NB4 (cell line): ENCODE results near the gene UBE2I.

Experiments used
- MYC ChIP-seq: IDR thresholded peaks from 2 replicates; pipeline ENCODE4 v1.6.1; 2011; ENCODE audit warnings: low read depth, low read length
- POLR2A ChIP-seq: IDR thresholded peaks from 2 replicates; pipeline ENCODE4 v1.6.1; 2011; ENCODE audit warnings: mild to moderate bottlenecking; ENCODE audit not compliant: insufficient read length; ENCODE audit errors: extremely low read depth
- TF ChIP-seq, protein P1 (sequence below): IDR thresholded peaks from one replicate; pipeline ENCODE4 v1.5.1; 2012; ENCODE audit warnings: low read depth, low read length
- TF ChIP-seq, protein P2 (sequence below): IDR thresholded peaks from 2 replicates; pipeline ENCODE4 v1.6.1; 2011; ENCODE audit warnings: low read depth, low read length

DNA sequence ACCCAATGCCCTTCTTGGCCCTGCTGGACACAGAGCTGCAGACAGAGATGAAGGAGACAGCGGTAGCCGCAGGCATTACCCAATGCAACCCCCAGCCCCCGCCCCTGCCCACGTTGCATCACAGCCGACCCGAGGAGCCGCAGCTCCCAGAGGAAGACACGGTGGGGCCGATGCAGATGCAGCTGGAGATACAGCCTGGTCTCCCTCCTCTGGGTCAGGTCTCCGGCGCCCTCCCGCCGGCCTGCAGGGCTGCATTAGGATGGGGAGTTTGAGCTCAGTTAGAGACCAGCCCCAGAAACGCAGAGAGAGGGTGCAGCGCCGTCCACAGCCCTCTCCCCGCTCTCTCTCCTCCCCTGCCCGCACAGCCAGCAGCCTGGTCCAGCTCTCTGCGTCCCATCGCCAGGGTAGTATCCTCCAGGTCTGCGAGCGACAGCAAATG lies 19.4 kb upstream of the UBE2I start:
- TF ChIP-seq, protein P1, sequence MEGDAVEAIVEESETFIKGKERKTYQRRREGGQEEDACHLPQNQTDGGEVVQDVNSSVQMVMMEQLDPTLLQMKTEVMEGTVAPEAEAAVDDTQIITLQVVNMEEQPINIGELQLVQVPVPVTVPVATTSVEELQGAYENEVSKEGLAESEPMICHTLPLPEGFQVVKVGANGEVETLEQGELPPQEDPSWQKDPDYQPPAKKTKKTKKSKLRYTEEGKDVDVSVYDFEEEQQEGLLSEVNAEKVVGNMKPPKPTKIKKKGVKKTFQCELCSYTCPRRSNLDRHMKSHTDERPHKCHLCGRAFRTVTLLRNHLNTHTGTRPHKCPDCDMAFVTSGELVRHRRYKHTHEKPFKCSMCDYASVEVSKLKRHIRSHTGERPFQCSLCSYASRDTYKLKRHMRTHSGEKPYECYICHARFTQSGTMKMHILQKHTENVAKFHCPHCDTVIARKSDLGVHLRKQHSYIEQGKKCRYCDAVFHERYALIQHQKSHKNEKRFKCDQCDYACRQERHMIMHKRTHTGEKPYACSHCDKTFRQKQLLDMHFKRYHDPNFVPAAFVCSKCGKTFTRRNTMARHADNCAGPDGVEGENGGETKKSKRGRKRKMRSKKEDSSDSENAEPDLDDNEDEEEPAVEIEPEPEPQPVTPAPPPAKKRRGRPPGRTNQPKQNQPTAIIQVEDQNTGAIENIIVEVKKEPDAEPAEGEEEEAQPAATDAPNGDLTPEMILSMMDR, result no peak
- TF ChIP-seq POLR2A (no peak), MYC (no peak)
- TF ChIP-seq, protein P2, sequence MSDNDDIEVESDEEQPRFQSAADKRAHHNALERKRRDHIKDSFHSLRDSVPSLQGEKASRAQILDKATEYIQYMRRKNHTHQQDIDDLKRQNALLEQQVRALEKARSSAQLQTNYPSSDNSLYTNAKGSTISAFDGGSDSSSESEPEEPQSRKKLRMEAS, result no peak
